ENCODE results near the gene RAB13.

GRCh38 chr1:153987621-153988020, 1.5 kb upstream of the RAB13 start:
- TF ChIP-seq CTCF (conservative IDR thresholded peaks at IDR 0.05; ENCODE audit: low read length) (no peak), EZH2phosphoT487 (IDR thresholded peaks at IDR 0.05; ENCODE audit: borderline replicate concordance) (no peak)
